ENCODE results near the gene PSD2.
A peak's percentile ranks its signal among the peaks of the same experiment; 100 is the strongest.

PSD2 gene

DNA sequence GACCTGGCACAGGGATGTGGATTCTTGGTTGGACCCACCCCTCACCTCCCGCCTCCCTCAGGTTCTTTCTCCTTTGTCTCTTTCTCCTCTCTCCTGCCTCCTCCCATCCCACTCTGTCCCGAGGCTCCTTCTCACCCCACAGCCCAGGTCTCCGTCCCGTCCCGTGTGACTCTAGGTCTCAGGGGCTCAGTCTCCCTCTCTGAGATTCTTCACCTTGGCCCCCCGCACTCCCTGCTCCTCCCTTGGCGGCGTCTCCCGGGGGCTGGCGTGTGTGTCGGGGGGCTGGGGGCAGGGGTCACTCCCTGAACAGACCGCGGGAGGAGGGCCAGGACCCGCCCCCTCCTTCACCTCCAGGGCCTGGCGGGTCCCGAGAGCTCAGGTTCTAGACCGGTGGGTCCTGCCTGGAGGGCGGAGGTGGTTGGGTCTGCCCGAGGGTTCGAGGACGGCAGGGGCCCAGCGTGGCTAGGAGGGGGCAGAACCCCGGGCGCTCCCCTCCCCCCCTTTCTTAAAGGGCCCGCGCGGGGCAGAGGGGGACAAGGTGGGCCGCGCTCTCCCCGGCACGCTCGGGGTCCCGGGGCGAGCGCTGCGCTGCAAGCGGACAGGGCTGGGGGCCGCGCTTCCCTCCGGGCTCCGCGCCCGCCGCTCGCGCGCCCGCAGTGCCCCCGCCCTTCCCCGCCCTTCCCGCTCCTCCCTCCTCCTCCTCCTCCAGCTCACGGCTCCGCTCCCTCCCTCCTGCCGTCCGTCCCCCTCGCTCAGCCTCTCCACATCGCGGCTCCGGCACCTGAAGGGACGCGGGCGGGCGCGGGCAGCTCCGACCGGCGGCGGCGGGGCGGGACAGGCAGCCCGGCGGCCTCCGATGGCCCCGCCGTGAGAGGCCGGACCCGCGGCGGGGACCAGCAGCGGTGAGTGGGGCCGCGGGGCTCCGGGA is at the start of gene PSD2:
Gene PSD2 (plus strand): TSS at position 735 of the 928 bp plus-strand sequence. CDS start 13,633 bp downstream, outside the sequence.
- DNase-seq (ENCODE audit: low spot score) = peak; percentile 72

DNA sequence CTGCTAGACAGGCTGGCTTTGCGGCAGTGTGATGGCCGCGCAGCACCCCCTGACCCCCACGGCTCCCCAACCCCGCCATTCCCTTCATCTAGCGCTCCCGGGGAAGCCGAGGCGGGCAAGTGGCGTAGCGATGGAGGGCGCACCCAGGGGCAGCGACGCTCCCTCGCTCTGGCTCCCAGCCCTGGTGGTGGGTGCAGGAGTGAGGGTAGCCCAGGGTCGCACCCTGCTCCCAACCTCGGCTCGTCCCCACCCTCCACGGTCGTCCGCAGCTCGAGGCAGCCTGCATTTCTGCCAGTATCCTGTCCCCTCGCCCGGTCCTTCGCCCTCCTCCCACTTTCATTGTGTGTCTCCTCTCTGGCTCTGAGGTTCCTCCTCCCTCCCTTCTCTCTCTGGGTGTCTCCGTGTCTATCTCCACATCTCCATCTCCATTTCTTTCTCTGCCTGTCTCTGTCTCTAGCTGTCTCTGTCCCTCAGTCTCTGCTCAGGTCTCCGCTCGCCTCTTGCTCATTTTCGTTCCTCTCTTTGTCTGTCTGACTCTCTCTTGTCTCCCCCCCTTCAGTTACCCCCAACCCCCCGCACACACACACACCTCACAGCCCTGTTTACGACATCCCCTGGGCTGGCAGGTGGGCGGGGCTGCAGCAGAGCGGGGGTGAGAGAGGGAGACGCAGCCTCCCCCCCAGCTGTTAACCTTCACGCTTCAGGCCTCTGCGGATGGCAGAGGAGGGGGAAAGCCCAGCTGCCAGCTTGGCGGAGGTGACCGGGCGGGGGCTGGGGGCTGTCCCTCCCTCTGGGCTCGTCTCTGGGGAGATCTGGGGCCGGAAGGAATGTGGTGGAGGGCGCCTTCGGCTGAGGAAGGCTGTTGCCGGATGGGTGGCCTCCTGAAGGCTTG is 48.7 kb upstream of the PSD2 start:
- peak; percentile 75 for DNase-seq (ENCODE audit: low spot score)

DNA sequence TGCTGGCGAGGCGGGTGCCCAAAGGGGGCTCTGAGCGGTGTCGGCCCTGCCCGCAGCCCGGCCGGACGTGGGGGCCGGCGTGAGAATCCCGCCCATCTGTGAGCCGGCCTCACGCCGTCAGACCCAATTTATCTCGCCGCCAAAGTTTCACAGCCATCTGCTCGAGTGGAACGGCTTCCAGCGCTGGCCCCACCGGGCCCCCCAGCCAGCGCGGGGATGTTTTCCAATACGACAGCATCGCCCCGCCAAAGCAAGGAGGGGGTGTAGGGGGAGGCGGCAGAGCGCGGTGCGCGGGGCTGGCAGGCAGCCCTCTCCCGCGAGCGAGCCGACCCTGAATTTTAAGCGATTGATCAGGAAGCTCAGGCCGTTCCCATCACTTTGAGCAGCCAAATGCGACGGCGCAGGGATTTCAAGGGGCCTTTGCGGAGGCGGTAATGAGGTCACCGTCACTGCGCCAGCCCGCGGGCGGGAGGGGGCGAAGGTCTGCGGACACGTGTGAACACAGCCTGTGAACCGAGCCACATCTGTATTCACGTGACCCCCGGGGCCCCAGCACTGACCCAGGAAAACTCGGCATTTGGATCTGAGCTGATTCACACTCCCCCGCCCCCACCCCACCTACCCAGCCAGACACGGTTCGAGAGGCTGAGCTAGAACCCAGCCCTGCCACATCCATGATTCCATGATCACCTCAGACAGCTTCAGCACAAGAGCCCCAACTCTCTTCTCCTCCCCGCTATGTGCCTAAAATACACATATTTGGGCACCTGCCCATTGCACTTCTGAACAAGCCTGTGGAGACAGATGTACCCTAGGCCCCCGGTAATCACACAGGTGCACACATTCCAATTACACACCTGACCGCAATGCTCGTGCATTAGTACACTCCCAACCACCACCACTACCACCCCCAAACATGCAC is 47.8 kb upstream of the PSD2 start:
- peak; percentile 77 for DNase-seq (ENCODE audit: low spot score)

DNA sequence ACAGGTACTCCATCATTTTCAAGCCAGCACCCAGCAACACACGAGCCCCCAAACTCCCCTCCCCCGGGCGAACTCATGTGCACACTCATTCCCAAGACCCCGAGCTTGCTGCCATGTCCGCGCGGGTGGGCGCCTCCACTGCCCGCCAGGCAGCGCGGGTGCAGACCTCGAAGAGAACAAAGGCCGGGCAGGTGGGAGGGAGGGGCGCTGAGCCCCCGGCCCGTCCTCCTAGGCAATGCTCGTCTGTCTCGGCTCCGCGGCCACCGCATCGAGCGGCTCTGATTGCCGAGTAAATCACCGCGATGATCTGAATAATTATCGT is 47.1 kb upstream of the PSD2 start:
- DNase-seq (ENCODE audit: low spot score) = no peak

DNA sequence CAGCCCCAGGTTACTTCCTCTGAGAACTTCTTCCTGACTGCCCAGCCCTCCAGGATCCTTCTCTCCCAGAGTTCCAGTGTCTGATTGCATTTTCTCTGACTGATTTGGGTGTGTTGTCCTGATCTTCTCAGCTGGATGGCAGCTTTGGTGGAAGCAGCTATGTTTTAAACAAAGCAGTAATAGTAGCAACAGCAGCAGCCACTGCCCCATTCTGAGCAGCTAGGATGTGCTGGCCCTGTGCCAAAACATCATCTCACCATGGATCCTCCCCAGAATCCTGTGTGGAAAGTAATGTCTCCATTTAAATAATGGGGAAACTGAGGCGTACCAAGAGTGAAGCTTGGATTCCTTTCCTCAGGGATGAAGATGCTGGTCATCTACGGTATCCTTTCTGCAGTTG is 46.4 kb upstream of the PSD2 start:
- DNase-seq (ENCODE audit: low spot score) = no peak

DNA sequence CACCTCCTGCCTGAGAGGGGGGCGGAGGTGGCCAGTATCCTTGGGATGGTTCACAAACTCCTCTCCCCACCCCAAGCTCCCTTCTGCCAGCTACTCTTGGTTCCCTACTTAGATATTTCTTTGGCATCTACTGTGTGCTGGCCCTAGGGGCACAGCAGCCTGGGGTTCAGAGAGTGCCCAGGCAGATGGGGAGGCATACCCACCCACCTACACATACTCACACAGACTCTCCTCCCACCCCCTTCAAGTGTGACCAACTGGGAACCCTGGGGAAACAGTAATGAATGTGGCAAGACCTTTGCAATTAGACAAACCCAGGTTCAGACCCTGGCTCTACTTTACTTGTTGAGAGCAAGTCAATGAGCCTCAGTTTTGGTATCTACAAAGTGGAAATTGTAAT is 44.4 kb upstream of the PSD2 start:
- DNase-seq (ENCODE audit: low spot score) = no peak

DNA sequence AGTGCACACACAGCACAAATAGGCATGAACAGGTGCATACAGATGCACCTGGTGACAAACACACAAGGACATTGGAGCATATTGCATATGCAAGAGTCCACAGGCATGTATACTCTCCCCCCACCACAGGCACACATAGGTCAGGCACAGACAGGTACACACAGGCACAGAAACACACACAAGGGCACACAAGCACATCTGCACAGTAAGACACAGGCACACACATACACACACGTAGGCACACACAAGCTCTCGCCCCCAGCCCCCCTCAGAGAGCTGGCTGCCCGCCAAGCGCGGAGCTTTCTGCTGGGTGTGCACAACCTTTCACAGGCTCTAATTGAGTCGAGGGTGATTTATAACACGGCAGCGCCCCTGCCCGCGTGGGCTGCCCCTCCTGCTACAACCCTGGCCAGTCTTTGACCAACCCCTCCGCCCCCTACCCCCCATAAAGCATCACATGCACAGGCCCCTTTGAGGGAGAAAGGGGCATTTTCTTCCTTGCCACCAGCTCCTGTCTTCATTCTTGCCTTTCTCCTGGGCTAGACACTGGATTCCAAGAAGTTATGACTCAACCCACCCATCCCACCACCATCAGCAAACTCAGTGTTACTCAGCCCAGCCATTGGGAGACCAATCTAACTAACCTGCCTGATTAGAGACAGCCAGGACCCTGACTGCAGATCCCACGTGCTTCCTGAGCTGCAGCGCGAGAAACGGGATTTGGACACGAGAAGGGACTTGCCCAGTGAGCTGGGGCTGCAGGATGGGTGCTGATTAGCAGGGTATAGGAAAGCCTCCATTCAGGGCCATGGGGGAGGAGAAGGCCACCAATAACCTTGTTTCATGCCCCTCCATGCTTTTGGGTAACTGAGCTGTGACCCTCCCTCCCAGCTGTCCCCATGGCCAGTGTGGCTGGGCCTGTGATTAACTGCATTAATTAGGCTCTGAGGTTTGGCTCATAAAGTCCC is 42.8 kb upstream of the PSD2 start:
- no peak for DNase-seq (ENCODE audit: low spot score)

DNA sequence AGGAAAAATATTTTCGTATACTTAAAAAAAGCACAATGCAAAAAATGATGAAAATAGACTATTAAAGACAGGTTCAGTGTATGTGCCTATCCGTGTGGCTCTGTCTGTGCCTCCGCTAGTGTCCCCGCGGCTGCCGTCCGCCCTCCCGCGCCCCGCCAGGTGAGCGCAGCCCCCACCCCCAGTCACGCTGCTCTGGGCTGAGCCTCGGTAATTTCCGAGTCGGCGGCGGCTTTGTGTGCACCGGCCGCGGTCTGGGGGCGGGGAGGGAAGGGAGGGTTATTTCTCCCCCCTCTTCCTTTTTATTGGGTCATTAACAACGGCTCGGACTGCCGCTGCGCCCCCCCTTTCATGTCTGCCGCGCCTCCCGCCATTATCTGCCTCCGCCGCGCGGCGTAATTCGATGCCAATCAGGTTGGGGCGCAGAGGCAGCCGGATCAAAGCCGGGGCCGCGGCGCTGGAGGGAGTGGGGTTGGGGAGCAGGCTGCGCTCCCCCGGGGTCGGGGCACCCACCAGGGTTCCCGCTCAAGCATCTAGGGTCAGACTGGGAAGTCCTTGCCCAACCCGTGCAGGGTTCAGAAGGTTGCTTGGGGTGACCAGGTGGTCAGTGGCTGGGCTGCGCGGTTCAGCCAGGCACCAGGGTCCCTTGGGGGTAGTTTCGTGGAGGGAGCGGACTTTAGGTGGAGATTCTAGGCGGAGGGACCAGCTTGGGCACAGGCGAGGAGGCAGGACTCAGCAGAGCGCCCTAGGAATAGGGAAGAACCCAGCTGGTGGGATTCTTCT is 39.5 kb upstream of the PSD2 start:
- DNase-seq (ENCODE audit: low spot score) = peak; percentile 81

DNA sequence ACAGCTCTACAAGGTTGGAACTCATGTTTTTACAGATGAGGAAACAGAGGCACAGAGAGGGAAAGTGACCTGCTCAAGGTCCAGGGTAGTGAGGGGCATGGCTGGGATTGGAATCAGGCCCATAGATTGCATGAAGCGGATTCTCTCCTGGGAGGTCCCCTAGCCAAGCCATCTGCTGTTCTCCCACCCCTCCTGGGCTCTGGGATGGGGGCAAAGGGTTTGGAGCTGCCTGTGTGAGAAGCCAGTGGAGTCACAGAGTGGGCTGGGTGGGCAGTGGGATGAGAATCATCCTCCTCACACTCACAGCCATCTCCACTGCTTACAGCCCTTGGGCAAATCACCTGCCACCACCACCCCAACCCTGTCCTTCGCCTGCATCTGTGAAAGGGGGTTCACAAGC is 38.6 kb upstream of the PSD2 start:
- no peak for DNase-seq (ENCODE audit: low spot score)

DNA sequence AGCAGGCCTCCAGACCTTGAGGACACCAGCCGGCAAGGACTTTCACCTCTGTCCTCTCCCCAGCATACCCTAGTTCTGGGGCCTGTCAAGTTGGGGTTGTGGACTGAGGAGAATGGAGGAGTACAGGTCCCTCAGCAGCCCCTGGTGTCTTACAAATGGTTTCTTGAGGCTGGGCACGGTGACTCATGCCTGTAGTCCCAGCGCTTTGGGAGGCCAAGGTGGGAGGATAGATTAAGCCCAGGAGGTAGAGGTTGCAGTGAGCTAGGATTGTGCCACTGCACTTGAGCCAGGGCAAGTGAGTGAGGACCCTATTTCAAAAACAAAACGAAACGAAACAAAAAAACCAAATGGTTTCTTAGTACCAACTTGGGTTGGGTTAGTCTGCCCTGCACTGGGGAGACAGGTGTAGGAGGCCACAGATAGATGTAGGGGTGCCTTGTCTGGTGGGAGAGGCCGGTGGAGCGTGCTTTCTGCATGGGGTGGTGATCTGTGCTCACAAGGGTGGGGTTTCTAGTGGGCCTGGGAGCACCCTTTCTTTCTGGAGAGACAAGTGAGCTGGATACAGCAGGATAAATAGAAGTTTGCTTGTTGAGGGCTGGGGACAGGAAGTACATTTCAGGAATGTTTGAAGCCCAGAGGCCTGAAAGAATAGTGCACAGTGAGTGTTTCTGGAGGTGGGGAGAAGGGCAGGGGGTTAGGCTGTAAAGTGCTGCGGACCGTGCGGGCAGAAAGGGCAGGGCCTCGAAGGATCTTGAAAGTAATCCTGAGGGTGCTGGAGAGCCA is 37.7 kb upstream of the PSD2 start:
- no peak for DNase-seq (ENCODE audit: low spot score)

DNA sequence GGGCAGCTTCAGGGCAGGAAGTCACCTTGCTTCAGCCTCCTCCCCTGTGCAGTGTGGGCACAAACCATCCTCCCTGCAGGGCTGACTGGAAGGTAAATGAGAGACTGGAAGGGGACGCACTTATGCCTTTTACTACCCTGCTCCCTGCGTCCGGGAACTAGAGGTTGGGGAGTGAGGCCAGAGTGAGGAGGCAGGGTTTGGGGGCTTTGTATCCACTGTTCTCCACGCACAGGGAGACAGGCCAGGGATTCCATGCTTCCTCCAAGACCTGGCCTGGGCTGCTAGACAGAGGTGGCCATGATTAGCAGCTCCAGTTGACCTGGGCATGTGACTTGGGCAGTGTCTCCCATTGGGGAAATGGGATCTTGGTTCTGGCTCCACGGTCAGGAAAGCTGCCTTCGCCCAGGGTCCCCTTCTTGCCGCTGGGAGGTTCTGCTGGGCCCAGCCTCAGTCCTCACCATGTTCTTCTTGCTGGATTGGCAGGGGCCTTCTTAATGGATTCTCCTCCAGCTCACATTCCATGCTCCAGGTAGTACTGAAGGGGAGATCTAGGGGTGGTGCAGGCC is 37.0 kb upstream of the PSD2 start:
- DNase-seq (ENCODE audit: low spot score) = no peak

DNA sequence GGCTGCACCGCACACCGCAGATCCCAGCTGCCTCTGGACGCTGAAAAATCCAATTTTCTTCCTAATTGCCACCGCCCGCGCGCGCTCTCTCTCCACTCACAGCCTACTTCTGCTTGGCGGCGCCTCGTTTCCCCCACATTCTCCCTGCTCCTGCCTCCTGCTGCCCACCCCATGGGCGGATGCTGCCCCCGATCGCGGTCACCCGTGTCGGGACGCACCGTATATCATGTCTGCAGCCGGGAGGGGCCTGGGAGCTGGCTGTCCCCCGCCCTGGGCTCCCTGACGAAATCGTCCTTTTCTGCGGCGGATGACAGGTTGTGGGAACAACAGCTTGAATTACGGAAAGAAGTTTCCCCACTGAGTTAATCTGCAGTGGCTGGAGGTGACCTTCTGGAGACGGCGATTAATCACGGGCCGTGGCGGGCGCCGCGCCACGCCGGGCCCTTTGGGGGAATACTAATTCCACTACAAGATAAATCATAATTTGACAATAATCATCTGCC is 36.3 kb upstream of the PSD2 start:
- DNase-seq (ENCODE audit: low spot score) = no peak

DNA sequence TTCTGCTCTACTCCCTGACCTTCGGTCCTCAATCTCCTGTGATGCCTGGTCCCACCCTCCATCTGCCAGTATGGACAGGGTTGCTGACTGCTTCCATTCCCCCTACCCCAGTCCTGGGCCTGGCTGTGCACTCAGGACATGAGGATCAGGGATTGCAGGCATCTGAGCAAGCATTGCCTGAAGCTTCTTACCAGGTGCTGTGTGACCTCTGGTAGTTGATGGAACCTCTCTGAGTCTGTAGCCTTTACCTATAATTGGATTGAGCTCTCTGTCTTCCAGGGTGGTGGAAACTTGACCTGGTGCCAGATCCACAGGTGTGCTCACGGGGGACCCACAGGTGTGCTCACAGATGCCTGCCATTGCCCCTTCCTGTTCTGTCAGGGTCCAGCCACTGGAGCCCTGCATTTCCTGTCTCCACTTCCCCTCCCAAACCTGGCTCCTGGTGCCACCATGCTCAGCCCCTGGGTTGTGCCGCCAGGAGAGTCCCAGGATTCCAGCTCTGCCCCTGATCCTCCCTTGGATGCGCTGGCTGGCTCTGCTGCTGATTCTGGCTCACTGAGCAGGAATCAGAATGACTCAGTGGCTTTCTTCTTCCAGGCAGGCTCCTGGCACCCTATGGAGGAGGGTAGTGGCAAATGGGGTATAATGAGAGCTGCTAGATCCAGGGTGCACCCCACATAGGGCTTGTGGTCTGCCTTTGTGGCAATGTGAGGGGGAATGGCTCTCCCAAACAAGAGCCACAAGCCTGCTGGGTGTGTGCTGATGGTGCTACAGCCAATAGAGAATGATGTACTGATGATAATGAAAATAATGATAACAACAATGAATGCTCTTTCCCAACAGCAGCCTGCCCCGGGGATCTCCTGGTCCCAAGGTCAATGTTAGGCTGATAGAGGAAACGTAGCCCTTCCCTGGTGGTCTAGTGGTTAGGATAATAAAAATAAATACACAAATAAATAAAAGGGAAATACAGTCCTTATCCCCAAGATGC is 35.2 kb upstream of the PSD2 start:
- DNase-seq (ENCODE audit: low spot score) = no peak

DNA sequence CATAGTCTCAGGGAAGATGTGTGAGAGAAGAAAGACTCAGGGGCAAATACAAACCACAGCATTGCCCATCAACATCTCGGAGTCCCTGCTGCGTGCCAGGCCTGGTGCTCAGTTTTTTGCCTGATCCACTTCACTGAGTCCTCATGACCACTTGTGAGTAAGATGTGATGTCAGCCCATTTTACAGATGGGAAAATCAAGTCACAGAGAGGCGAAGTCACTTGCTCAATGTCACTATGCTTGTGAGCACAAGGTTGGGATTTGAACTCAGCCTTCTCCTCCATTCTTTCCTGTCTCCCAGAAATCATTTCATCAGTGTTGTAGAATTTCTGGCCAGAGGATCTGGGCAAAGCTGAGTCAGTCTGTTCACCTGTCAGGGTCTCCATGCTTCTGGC is 34.6 kb upstream of the PSD2 start:
- DNase-seq (ENCODE audit: low spot score) = no peak

DNA sequence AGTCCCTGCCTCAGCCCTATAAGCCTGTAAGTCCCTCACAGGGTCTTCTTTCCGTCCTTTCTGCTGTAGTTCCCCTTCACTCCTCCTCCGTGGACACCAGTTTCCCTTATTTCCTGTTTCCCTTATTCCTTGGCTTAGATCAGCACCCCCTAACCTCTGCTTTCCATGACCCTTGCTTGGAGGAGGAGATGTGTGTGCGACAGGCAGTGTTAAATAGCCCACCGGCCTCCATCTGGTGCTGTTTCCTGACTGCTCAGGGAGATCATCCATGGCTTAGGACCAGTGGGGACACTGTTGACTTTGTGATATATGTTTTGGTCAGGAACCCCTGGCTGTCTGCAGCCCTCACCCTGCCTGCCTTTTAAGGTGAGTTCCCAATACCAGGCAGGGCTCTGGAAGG is 34.1 kb upstream of the PSD2 start:
- no peak for DNase-seq (ENCODE audit: low spot score)

DNA sequence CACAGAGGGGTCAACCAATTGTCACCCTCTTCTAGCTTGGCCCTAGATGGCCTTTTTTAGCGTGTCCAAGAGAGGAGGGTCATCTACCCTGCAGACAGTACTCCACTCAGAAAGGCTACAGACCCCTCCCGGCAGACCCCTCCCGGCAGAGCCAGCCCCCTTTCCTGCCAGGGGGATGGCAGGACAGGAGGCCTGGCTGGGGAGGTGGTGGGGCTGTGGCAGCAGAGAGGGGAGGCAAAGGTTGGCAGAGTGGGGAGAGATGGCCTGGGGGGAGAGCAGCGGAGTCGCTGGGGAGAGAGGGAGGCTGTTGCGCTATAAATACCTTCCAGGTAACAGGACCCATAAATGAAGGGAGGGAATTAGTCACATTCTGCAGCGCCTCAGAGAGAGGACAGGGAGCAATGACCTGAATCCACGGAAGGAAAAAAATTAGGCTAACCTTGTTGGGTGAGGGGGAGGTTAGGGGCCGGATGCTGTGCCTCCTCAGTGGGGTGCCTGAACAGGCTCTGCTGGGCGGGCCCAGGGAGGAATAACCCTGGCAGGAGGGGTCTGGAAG is 32.9 kb upstream of the PSD2 start:
- DNase-seq (ENCODE audit: low spot score) = no peak

DNA sequence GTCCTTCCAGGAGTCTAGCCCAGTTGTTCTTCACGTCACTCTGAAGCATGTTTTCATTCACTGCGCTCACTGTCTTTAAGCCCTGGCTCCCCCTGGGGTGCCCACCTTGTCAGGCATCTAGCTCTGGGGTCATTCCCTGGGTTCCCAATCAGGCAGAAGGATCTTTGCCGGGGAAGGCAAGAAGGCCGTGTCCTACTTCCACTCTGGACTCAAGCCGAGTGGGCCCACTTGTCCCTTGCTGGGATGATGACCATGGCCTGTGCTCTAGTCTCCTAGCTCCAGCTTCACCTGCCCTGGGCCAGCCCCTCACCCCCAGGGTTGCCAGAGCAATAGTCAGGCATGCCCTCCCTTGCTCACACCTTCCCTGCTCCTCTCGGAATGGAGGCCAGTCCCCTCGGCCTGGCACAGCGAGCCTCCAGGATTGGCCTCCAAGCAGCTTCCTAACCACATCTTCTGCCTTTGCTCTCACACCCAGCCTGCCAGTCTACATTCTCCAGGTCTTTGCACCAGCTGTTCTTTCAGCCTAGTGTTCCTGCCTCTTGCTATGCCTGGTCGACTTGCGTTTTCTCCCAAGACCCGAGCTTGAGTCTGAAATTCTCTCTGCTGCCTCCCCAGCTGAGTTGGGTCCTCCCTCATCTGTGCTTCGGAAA is 32.2 kb upstream of the PSD2 start:
- no peak for DNase-seq (ENCODE audit: low spot score)

Data from ecto neural progenitor cell (in vitro differentiated cells).